Lung (tissue), 12 donors: ENCODE measurements around the gene GNAL. TPM values are rescaled to one million over a fixed set of nuclear protein-coding genes. Genes with fewer than 3 reads are reported as not detected.

Experiments
- ATAC-seq: fragments of 200-7000 bp; cut with Tn5 transposase; one replicate; pipeline ENCODE4 v1.9.1; 2020; ENCODE audit warnings: moderate number of reproducible peaks; ENCODE audit not compliant: insufficient read depth, low FRiP score
- DNase-seq, 3 donors: peaks; one replicate each; pipeline ENCODE4 v3.0.0-alpha.2; 2013 to 2017
- H3K27ac ChIP-seq, 2 donors: one replicate each; pipeline ENCODE4 v1.5.1; 2013; ENCODE audit warnings: mild to moderate bottlenecking in 2 of 2, moderate library complexity in 2 of 2, control low read depth in 1 of 2, inconsistent platforms in 1 of 2, low read depth in 1 of 2, low read length in 1 of 2
- H3K27me3 ChIP-seq, 3 donors: one replicate each; pipeline ENCODE4 v1.5.1; 2013; ENCODE audit warnings: low read length in 2 of 3; ENCODE audit not compliant: control insufficient read depth in 3 of 3, insufficient read depth in 3 of 3
- H3K36me3 ChIP-seq, 4 donors: one replicate each; pipeline ENCODE4 v1.5.1; 2013; ENCODE audit warnings: low read length in 4 of 4, mild to moderate bottlenecking in 1 of 4, moderate library complexity in 1 of 4; ENCODE audit not compliant: control insufficient read depth in 4 of 4, insufficient read depth in 4 of 4
- H3K4me1 ChIP-seq, 5 donors: one replicate each; pipeline ENCODE4 v1.5.1; 2013; ENCODE audit warnings: low read length in 5 of 5, mild to moderate bottlenecking in 2 of 5, moderate library complexity in 1 of 5; ENCODE audit not compliant: control insufficient read depth in 5 of 5, insufficient read depth in 5 of 5
- H3K4me3 ChIP-seq: one replicate; pipeline ENCODE4 v1.5.1; 2013; ENCODE audit warnings: mild to moderate bottlenecking, control low read depth, moderate library complexity
- H3K9ac ChIP-seq, 2 donors: one replicate each; pipeline ENCODE4 v1.5.1; 2013; ENCODE audit warnings: low read length in 2 of 2, control low read depth in 1 of 2; ENCODE audit not compliant: insufficient read depth in 1 of 2
- H3K9me3 ChIP-seq, 4 donors: one replicate each; pipeline ENCODE4 v1.5.1; 2013; ENCODE audit warnings: low read length in 3 of 4, mild to moderate bottlenecking in 1 of 4, moderate library complexity in 1 of 4; ENCODE audit not compliant: control insufficient read depth in 4 of 4, insufficient read depth in 3 of 4
- WGBS, 2 donors: extraction: QIAGEN DNeasy Blood & Tissue Kit; methylation state at CpG; one replicate each; pipeline ENCODE4 v1.1.7; 2013; 5-methylcytosine and 5-hydroxymethylcytosine counted together
- polyA plus RNA-seq, 2 donors: library from polyadenylated mRNA; stranded (reverse); fragments of 200-250 nt; gene quantifications; one replicate each; pipeline ENCODE4 v1.2.1, GENCODE V29; 2013
- total RNA-seq, 2 donors: library from RNA; depleted of rRNA in 1 of 2; stranded (reverse); fragments of >200 nt in 1 of 2; gene quantifications; one replicate each; pipeline ENCODE4 v1.2.1, GENCODE V29; 2014 to 2021
- TF ChIP-seq, protein P1 (sequence below): IDR thresholded peaks from 2 replicates; pipeline ENCODE4 v1.5.1; 2012; ENCODE audit warnings: mild to moderate bottlenecking; ENCODE audit errors: control extremely low read depth, extremely low read depth
- donor health status: control.
- donor health status: control.
- donor health status: Bipolar disorder and iron deficiency.
- donor health status: healthy.
- donor health status: DM: yes; HTN: yes; CAD: no.

Gene GNAL
- total and polyA plus RNA-seq, 4 donors: 0.49 to 3.7 (median 2.5) TPM

DNA sequence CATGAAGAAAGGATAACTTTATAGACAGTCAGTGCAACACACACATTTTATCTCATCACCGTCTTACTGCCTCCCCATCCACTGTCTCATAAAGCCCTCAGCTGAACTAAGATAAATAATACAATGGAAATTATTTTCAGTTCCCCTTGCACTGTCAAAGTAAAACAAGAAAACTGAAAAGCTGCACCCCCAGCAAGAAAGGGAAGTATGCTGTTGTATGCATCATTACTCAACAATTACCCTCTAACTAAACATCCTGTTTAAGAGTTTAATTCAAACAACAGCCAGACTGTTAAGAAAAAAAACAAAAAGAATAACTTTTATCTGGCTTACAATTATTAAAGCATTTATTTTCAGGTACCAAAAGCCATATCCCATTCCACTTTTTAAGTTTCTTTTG lies 194.1 kb downstream of the GNAL start:
- Histone ChIP-seq H3K27ac (no peak overlapping the region), H3K4me1 (peaks cover 0 to 5% (median 0%) of the 10 kb centered on the region in 5 donors), H3K9me3 (no peaks in the 10 kb centered on the region), H3K9ac (no peak overlapping the region), H3K4me3 (no peak overlapping the region), H3K27me3 (no peaks in the 10 kb centered on the region), H3K36me3 (peaks cover 9 to 23% (median 16%) of the 10 kb centered on the region in 4 donors)
- ATAC-seq: no peak
- 22 to 47% methylated on average over 1 of the region's 1 CpG for WGBS, 2 donors
- TF ChIP-seq, protein P1, sequence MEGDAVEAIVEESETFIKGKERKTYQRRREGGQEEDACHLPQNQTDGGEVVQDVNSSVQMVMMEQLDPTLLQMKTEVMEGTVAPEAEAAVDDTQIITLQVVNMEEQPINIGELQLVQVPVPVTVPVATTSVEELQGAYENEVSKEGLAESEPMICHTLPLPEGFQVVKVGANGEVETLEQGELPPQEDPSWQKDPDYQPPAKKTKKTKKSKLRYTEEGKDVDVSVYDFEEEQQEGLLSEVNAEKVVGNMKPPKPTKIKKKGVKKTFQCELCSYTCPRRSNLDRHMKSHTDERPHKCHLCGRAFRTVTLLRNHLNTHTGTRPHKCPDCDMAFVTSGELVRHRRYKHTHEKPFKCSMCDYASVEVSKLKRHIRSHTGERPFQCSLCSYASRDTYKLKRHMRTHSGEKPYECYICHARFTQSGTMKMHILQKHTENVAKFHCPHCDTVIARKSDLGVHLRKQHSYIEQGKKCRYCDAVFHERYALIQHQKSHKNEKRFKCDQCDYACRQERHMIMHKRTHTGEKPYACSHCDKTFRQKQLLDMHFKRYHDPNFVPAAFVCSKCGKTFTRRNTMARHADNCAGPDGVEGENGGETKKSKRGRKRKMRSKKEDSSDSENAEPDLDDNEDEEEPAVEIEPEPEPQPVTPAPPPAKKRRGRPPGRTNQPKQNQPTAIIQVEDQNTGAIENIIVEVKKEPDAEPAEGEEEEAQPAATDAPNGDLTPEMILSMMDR: no peak
- DNase-seq: no peak

DNA sequence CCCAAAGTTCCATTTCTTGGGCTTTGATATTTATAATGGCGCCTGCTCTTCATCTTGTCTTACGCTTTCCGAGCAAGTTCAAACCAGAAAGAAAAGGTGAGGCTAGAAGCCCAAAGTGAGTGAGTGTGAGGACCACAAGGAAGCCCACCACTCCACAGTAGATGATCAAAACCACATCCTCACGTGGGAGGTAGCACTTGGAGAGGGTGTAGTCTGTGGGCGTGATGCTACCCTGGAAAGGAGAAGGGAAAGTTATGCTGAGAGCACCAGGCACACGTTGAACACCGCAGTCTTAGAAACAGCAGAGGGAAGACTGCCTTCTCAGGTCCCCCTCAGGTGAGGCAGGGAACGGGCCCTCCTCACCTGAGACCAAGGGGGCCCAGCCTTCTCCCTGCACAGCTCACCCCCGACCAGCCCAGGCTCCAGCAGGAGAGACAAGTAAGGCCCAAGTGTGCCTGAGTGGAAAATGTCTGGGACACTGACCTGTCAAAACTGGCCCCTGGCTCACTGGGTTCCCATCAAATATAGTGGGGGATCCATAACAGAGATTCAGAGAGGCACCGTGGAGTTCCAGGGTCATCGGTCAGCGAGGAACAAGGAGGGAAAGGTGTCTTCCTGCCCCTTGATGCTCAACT lies 195.4 kb downstream of the GNAL start:
- no peaks in the 10 kb centered on the region for H3K27me3 ChIP-seq
- ATAC-seq (no peak), DNase-seq (no peak)
- H3K9ac ChIP-seq: no peak overlapping the region
- no peak overlapping the region for H3K4me3 ChIP-seq
- peaks cover 12 to 23% (median 17%) of the 10 kb centered on the region in 4 donors for H3K36me3 ChIP-seq
- no peaks in the 10 kb centered on the region for H3K9me3 ChIP-seq
- peaks cover 0 to 5% (median 0%) of the 10 kb centered on the region in 5 donors for H3K4me1 ChIP-seq
- TF ChIP-seq, protein P1: no peak
- 83 to 88% methylated on average over 12 of the region's 12 CpGs for WGBS, 2 donors
- H3K27ac ChIP-seq: no peak overlapping the region

DNA sequence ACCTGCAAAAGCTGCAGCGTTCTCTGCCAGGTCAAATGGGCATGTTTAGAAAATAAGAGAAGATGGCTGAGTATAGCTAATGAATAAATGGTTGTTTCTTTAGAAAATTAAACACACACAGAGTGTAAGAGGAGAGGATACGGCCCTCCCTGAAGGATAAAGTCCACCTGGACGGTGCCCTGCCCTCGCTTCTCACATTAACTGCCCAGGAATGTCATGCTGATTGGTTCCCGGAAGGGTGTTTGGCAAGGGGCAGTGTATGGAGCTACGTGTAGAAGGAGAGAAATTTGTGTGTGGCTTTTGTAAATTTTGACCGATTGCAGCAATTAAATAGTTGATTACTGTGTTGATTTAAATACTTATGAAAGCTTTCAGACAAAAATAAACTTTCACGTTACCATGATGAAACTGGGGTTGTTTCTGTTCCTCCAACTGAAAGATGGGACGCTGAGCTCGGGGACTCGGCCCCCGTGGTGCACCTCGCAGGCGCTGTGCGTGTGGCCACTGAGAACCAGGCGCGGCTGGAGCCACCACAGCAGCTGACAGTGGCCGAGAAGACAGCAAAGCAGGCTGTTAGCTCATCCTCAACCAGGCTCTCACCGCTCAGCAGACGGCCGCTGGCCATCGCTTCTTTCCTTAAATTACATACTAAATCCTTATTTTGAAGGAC lies 196.3 kb downstream of the GNAL start:
- Histone ChIP-seq H3K27ac (no peak overlapping the region), H3K4me3 (no peak overlapping the region), H3K27me3 (no peaks in the 10 kb centered on the region), H3K9ac (no peak overlapping the region), H3K9me3 (no peaks in the 10 kb centered on the region), H3K36me3 (peaks cover 12 to 27% (median 18%) of the 10 kb centered on the region in 4 donors), H3K4me1 (peaks cover 0 to 5% (median 0%) of the 10 kb centered on the region in 5 donors)
- 78 to 84% methylated on average over 22 of the region's 22 CpGs for WGBS, 2 donors
- DNase-seq: no peak
- TF ChIP-seq, protein P1: no peak
- ATAC-seq: no peak
